ENCODE measurements around the gene FBXW11. TPM values are rescaled to one million over a fixed set of nuclear protein-coding genes. Genes with fewer than 3 reads are reported as not detected.

The FBXW11 gene
- total RNA-seq, 1 experiment from 2014 or later, result 85.3 TPM

DNA sequence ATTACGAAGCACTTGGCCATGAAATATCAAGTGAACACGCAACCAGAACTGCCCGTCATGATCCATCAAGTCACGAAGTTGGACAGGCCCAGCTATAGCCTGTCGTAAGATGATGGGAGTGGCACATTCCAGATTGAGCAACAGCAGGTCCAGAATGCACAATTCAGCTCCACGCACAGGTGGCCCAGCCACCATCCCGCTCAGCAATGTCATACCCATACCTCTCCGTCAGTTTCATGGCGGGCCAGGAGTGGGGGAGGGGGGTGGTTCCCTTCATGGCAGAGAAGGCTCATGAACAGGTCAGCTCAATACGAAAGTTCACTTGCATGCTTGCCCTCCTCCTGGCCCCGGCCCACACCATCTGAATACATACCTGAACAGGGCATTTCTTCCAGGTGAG is 185.9 kb downstream of the FBXW11 start:
- no peak for TF ChIP-seq CTCF (conservative IDR thresholded peaks at IDR 0.05)
- Histone ChIP-seq H2BK120ac (ENCODE audit: low read depth, low read length, poor library complexity, severe bottlenecking) (no peak overlapping the region), H3K4ac (ENCODE audit: low read depth, low read length) (no peak overlapping the region), H4K20me1 (ENCODE audit: control insufficient read depth, insufficient read depth, insufficient read length) (no peaks in the 10 kb centered on the region), H4K8ac (replicated peaks; ENCODE audit: insufficient read length, low read depth, low read length) (no peak overlapping the region), H4K91ac (ENCODE audit: insufficient read length, low read depth, low read length) (no peak overlapping the region), H3K56ac (ENCODE audit: insufficient read length, low read depth, low read length) (no peak overlapping the region), H3K9me3 (ENCODE audit: control insufficient read depth, low read depth, low read length) (no peaks in the 10 kb centered on the region), H3K27me3 (ENCODE audit: insufficient read depth, low read length) (no peaks in the 10 kb centered on the region), H2AK5ac (ENCODE audit: insufficient read length, low read length) (no peak overlapping the region), H3K23me2 (ENCODE audit: insufficient read length, low read depth, low read length, poor library complexity, severe bottlenecking) (no peaks in the 10 kb centered on the region), H3K14ac (ENCODE audit: insufficient read depth, low read length) (no peak overlapping the region), H3K79me2 (ENCODE audit: insufficient read depth, low read length) (no peaks in the 10 kb centered on the region), H4K5ac (ENCODE audit: insufficient read length, low read depth, low read length) (no peak overlapping the region), H3K79me1 (ENCODE audit: insufficient read depth, low read depth, low read length, poor library complexity, severe bottlenecking) (no peaks in the 10 kb centered on the region), H2BK20ac (ENCODE audit: low read depth, low read length, poor library complexity, severe bottlenecking) (no peak overlapping the region), H2BK15ac (ENCODE audit: low read depth, low read length) (no peak overlapping the region), H3K27ac (ENCODE audit: insufficient read length, low read depth, low read length) (no peak overlapping the region), H2BK5ac (ENCODE audit: insufficient read length, low read length) (no peak overlapping the region), H3K4me2 (ENCODE audit: insufficient read depth, insufficient read length, low read length) (no peak overlapping the region), H2AFZ (ENCODE audit: low read length) (no peak overlapping the region), H3K23ac (ENCODE audit: insufficient read length, low read depth, low read length) (no peak overlapping the region), H3K9ac (ENCODE audit: extremely low read depth, insufficient read length, low read length) (no peak overlapping the region), H3K18ac (ENCODE audit: insufficient read length, low read depth, low read length) (no peak overlapping the region), H2BK12ac (ENCODE audit: insufficient read length, low read depth, low read length) (no peak overlapping the region), H3T11ph (ENCODE audit: low read length) (no peak overlapping the region), H3K4me1 (ENCODE audit: insufficient read depth, low read length) (no peaks in the 10 kb centered on the region)
- peaks cover 8% of the 10 kb centered on the region for H3K27me3 Mint-ChIP-seq (ENCODE audit: low read depth)
- no peak overlapping the region for H3K27ac Mint-ChIP-seq
- no peak for DNase-seq
- H3K4me1 Mint-ChIP-seq, result peaks cover 3 to 8% of the 10 kb centered on the region in 2 experiments
- no peaks in the 10 kb centered on the region for H3K9me3 Mint-ChIP-seq
- H3K36me3 Mint-ChIP-seq (ENCODE audit: insufficient read depth in 1 of 3, low read depth in 3 of 3), result peaks cover 0 to 4% (median 0%) of the 10 kb centered on the region in 3 experiments; a peak in 1 of 7 replicates
- no CpG with 5 or more reads among the region's 11 CpGs for WGBS (ENCODE audit: extremely low coverage, insufficient read length, low lambda C conversion rate)
- no peak overlapping the region for H3K4me3 Mint-ChIP-seq
